NCI-H1092 (cell line): ENCODE data around the gene DYNC1I1.

ENCODE experiments used
- DNase-seq: peaks from one replicate; lab custom pipeline; 2025; lab: John Stamatoyannopoulos, UW

Gene DYNC1I1

GRCh38 chr7:95861041-95861440 lies 88.7 kb downstream of the DYNC1I1 start:
- DNase-seq: no peak

GRCh38 chr7:95863623-95864022 lies 91.3 kb downstream of the DYNC1I1 start:
- no peak for DNase-seq

GRCh38 chr7:95865716-95866371 lies 93.5 kb downstream of the DYNC1I1 start:
- DNase-seq: no peak

GRCh38 chr7:95867309-95867708 lies 95.0 kb downstream of the DYNC1I1 start:
- DNase-seq: peak; percentile 46

- peak; percentile 68 for DNase-seq
These were observed 98.9 kb downstream of the DYNC1I1 start for GRCh38 chr7:95871075-95871848.

- no peak for DNase-seq
These were observed 99.5 kb downstream of the DYNC1I1 start for GRCh38 chr7:95871896-95872295.

GRCh38 chr7:95874129-95874528 lies 101.8 kb downstream of the DYNC1I1 start:
- no peak for DNase-seq

- DNase-seq: no peak
These were observed 102.3 kb downstream of the DYNC1I1 start for GRCh38 chr7:95874541-95875265.

- no peak for DNase-seq
These were observed 103.2 kb downstream of the DYNC1I1 start for GRCh38 chr7:95875519-95875918.

GRCh38 chr7:95878677-95879076 lies 106.3 kb downstream of the DYNC1I1 start:
- DNase-seq: no peak

GRCh38 chr7:95881597-95881996 lies 109.2 kb downstream of the DYNC1I1 start:
- DNase-seq: no peak

GRCh38 chr7:95883217-95883616 lies 110.9 kb downstream of the DYNC1I1 start:
- DNase-seq: no peak

GRCh38 chr7:95886501-95887090 lies 114.2 kb downstream of the DYNC1I1 start:
- no peak for DNase-seq

GRCh38 chr7:95893484-95893883 lies 121.1 kb downstream of the DYNC1I1 start:
- no peak for DNase-seq

- no peak for DNase-seq
These were observed 125.3 kb downstream of the DYNC1I1 start for GRCh38 chr7:95897557-95898251.

- DNase-seq: no peak
These were observed 127.7 kb downstream of the DYNC1I1 start for GRCh38 chr7:95899919-95900513.

GRCh38 chr7:95901006-95901405 lies 128.7 kb downstream of the DYNC1I1 start:
- no peak for DNase-seq

- no peak for DNase-seq
These were observed 131.7 kb downstream of the DYNC1I1 start for GRCh38 chr7:95904099-95904498.

- DNase-seq: no peak
These were observed 132.8 kb downstream of the DYNC1I1 start for GRCh38 chr7:95905167-95905566.

- no peak for DNase-seq
These were observed 134.5 kb downstream of the DYNC1I1 start for GRCh38 chr7:95906851-95907250.

GRCh38 chr7:95907337-95907736 lies 135.0 kb downstream of the DYNC1I1 start:
- DNase-seq: no peak

GRCh38 chr7:95908499-95908898 lies 136.1 kb downstream of the DYNC1I1 start:
- no peak for DNase-seq
